Activated T-cell treated with anti-CD3 and anti-CD28 coated beads for 4 hours (primary cell): ENCODE data around the gene NUDT16L1.
A peak's percentile ranks its signal among the peaks of the same experiment; 100 is the strongest.

Experiments used
- DNase-seq: peaks from one replicate; pipeline ENCODE4 v3.0.0-alpha.2; 2020

Gene NUDT16L1

DNA sequence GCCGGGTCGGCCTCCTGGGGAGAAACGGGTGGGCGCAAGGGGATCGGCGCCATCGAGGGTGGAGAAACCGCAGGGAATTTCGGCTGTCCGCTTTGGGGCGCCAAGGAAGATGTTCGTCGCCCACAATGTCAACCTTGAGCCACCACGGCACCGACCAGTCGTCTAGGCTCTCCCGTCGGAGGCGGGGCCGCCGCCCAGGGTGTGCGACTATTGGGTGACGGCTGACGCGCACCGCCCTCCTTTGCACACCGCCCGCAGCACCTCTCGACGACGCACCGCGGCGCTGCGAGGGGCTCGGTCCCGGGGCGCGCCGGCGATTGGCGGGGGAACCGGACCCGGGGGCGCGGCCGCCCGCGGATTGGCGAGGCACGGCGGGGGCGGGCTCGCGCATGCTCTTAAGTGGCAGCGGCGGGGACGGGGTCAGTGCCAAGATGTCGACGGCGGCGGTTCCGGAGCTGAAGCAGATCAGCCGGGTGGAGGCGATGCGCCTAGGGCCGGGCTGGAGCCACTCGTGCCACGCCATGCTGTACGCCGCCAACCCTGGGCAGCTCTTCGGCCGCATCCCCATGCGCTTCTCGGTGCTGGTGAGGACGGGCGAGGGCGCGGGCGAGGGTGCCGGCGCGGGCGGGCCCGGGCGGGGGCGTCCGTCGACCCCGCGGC lies at the start of gene NUDT16L1:
Gene NUDT16L1, plus strand, starts transcription at position 267 of the 660 bp plus-strand sequence. Its CDS starts 165 bp downstream, at position 432.
- peak; percentile 95 for DNase-seq

DNA sequence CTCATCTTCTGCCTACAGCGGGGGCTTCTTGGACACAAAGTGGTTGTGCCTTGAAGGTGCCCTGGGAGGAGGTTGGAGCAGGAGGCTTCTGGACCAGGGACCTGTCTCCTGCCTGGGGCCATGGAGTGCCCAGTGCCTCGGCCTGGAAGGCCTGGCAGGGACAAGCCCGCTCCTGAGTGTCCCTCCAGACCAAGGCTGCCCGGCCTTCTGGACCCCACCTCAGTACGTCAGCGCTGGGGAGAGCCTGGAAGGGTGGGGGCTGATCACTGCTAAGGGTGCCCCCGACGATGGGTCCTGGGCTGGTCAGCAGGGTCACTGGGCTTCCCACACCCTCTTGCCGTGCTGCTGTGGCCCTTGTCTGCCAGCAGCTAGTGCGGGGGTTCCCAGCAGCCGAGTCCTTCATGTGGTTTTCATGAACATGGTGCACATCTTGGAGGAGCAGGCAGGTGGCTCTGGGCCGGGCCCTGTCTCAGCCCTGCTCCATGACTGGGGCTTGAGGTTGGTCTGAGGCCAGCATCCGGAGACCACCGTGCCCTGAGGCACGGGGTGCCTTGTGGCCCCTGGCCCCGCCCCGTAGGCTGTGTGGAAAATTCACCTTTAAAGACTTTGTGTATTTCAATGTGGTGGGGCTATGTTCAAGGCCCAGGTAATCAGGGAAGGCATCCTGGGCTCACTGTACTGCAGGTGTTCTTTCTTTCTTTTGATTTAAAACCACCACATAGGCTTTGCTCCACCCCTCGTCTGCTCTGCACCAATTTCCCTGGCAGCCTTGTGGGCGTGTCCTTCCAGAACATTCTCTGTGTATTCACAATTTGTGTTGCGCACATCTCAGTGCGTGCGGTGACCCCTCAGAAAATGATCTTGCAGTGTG lies 46.4 kb upstream of the NUDT16L1 start:
- DNase-seq, result no peak

DNA sequence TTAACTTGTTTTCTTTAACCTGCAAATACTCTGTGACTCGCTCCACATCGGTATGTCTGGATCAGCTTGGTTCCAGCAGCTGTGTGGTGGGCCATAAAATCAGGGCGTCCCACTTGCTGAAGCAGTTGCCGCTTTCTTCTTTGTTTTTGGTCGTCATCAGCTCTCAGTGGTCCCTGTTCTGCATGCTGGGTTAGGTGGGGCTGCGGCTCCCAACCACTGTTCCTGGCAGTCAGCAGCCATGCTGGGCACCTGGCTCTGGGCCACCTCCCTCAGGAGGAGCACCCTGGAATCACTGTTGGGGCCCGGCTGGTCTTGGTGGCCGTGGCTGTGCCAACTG lies 45.8 kb upstream of the NUDT16L1 start:
- no peak for DNase-seq

DNA sequence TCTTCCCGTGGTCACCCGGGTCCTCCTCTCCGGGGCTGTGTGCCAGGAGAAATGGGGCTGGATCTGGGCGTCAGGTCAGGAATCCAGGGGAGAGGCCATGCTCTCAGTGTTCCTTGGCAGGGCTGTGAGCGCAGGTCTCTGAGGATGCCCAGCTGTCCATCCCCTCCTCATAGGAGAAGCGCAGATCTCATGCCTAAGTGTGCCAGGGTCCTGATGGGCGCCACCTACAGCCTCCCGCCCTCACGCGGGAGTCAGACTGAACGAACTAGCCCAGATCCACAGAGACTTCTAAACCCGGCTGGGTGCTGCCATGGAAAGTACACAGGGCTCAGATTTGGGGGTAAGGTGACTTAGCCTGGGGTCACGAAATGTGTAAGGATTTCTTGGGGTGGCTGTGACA lies 44.4 kb upstream of the NUDT16L1 start:
- no peak for DNase-seq

DNA sequence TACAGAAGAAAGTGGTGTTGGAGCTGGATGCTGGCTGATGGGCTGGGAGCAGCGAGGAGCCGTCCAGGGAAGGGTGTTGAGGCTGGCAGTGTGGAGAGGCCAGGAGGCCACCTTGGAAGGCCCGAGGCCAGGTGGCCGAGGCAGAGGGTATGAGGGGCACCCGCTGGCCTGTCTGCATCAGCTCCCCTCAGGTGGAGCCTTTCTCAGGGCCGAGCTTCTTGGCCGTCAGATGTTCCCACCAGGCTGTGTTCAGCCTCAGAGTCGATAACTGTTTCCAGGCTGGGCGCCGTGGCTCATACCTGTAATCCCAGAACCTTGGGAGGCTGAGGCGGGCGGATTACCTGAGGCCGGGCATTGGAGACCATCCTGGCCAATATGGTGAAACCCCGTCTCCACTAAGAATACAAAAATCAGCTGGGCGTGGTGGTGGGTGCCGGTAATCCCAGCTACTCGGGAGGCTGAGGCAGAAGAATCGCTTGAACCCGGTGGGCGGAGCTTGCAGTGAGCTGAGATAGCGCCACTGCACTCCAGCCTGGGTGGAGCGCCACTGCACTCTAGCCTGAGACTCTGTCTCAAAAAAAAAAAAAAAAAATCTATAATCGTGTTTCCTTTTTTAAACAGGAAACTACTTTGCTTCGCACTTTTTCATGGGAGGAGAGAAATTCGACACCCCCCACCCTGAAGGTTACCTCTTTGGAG lies 43.5 kb upstream of the NUDT16L1 start:
- DNase-seq, result no peak

DNA sequence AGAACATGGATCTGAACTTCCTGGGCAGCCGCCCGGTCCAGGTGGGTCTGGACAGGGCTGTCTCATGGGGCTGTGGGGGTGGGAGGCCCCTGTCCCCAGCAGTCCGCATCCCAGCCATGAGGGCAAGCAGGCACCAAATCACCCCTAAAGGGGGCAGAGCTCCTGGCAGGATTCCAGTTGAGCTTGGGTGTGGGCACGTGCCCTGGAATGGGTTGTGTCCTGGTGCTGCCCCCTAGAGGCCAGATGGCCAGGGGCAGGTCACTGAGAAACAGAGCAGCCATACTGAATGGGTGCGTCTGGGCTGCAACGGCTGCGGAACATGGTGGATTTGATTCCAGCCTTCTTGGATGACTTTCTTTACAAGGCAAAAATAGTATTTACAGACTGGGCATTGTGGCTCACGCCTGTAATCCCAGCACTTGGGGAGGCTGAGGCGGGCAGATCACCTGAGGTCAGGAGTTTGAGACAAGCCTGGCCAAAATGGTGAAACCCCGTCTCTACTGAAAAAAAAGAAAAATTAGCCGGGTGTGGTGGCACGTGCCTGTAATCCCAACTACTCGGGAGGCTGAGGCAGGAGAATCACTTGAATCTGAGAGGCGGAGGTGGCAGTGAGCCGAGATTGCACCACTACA lies 42.8 kb upstream of the NUDT16L1 start:
- DNase-seq, result peak; percentile 66

DNA sequence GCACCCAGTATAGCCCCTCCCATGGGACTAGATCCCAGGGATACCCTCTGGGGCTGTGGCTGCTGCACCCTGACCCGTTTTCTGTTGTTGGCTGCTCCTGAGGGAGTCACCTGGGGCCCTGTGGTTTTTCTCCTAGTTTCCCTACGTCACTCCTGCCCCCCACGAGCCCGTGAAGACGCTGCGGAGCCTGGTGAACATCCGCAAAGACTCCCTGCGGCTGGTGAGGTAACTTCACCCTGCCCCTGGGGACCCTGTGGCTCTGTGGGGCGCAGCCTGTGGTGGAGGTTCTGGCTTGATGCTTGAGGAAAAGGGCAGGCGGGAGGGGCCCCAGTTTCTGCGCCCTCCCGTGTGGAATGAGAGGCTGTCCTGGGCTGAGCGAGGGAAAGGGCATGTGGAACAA lies 41.5 kb upstream of the NUDT16L1 start:
- no peak for DNase-seq

DNA sequence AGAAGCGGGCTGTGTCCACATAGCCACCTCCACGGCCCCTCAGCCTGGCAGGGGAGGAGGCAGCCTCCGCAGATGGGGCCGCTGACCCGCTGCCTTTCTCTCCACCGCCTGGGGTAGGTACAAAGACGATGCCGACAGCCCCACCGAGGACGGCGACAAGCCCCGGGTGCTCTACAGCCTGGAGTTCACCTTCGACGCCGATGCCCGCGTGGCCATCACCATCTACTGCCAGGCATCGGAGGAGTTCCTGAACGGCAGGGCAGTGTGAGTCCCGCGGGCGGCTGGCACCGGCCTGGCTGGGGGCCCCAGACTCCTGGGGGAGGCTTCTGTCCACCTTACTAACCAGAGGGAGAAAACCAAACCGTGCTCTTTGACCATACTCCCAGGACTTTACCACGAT lies 40.8 kb upstream of the NUDT16L1 start:
- no peak for DNase-seq

DNA sequence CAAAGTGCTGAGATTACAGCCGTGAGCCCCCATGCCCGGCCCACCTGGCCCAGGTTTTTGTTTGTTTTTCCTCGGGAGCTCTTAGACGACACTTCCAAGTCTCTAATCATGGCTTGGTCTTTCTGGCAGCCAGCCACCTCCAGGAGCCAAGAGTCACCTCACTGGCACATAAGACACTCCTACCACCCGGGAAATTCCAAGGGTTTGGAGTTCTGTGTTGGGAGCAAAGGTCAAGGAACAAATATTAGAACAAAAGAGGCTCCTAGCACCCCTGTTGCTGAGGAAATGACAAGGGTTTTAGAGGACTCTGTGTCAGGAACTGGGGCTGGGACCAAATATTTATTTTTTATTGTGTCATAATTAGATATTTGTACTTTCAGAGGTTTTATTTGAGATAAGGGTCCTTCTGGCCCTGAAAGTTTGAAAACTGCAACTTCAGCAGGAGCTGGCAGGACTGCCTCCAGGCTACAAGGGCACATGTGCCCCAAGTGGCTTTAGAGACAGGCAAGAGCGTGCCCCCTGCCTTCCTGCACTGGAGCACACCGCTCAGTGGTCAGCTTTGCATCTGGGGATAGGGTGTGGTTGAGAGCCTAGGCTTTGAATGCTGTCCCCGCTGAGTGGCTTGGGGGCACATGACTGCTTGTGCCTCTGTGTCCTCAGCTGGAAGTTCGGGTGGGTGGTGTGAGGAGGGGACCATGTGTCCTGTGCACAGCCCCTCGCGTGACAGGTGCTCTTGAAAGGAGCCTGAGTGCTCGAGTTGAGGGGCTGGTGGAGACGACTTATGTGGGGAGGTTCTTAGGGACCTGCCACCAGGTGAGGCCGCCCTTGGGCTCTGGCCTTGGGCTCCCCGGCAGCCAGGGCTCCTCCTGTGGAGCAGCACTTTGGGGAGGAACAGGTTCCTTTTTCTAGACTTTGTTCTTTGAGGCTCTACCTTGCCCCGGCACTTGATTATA lies 39.1 kb upstream of the NUDT16L1 start:
- DNase-seq, result no peak

DNA sequence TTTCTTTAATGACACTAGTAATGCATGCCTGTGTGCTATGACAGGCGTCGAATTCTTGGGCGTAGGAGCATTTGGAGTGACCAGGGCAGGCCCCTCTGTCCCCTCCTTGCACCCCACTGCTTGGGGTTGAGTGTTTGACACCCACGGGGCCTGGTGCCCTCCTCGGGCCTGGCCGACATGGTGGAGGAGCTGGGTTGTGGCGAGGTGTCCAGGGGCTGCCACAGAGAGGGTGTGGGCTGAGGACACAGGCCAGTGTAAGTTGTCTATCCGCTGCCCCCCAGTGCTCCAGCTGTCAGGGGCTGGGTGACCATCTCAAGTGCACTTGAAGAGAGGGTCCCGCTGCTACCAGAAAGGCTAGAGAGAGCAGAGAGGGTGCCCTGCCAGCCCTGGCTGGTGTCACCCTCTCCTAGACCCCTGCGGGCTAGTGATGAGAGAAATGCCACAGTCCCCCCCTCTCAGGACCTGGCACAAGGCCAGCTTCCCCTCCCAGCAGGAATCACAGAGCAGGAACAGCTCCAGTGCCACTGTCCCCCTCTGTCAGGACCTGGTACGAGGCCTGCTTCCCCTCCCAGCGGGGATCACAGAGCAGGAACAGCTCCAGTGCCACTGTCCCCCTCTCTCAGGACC lies 38.3 kb upstream of the NUDT16L1 start:
- DNase-seq, result no peak

DNA sequence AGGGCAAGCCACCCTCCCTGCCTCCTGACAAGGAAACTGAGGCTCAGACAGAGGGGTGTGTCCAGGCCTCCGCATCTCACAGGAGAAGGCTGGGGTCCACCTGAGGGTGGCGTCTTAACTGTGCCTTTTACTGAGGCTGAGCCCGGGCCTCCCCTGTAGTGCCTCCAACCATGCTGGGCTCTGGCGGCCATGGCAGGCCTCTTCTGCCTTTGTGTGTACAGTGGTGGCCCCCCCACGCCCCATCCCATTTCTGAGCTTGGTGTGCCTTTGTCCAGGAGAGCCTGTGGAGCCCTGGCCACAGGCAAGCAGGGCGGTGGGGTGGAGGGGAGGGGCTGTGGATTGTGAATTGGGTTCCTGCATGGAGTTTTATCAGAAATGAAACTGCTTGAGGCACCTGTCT lies 37.6 kb upstream of the NUDT16L1 start:
- DNase-seq, result no peak

DNA sequence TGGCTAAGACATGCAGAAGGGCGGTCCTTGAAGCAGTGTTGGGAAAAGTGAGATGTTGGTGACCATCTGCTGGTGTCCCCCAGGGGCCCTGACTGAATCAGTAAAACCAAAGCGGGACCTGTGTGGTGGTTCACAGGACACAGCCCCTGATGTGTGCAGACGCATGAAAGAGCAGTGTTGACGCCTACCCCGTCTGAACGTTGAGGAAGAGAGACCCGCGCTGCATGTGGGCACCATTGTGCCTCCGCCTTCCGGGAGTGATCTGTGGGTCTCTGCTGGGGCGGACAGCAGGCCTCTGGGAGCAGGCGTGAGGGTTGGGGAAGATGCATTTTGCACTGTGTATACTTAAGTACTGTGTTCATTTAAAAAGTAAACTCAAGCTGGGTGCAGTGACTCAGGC lies 37.1 kb upstream of the NUDT16L1 start:
- DNase-seq, result no peak

DNA sequence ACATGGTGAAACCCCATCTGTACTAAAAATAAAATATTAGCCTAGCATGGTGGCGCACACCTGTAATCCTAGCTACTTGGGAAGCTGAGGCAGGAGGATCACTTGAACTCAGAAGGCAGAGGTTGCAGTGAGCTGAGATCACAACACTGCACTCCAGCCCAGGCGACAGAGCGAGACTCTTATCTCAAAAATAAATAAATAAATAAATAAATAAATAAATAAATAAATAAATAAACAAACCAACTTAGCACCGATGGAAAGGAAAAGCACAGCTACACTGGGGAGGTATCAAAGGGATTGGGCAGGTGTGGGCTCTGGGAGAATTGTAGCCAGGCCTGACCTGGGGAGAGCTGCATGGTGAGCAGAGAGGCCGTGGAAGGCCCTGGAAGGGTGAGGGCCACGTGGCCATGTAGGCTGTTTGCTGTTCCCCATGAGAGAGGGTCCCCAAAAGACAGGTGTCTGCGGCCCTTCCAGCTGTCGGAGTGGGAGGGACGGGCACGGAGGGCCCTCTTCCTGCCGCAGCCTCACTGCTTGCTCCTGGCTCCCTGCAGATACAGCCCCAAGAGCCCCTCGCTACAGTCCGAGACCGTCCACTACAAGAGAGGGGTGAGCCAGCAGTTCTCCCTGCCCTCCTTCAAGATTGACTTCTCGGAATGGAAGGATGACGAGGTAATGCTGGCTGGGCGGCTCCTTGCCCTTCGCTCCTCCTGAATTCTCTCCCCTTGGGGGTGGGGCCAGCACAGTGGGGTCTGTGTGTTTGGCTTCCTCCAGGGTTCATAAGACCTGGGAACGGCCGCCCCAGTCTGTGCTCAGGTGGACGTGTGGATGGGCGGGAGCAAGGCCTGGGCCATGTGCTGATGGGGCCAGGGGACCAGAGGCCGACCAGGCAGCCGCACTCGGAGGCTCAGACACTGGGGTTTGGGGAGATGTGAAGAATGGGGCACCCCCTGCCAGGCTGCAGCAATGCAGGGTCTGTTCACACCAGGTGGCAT lies 36.4 kb upstream of the NUDT16L1 start:
- DNase-seq, result no peak

DNA sequence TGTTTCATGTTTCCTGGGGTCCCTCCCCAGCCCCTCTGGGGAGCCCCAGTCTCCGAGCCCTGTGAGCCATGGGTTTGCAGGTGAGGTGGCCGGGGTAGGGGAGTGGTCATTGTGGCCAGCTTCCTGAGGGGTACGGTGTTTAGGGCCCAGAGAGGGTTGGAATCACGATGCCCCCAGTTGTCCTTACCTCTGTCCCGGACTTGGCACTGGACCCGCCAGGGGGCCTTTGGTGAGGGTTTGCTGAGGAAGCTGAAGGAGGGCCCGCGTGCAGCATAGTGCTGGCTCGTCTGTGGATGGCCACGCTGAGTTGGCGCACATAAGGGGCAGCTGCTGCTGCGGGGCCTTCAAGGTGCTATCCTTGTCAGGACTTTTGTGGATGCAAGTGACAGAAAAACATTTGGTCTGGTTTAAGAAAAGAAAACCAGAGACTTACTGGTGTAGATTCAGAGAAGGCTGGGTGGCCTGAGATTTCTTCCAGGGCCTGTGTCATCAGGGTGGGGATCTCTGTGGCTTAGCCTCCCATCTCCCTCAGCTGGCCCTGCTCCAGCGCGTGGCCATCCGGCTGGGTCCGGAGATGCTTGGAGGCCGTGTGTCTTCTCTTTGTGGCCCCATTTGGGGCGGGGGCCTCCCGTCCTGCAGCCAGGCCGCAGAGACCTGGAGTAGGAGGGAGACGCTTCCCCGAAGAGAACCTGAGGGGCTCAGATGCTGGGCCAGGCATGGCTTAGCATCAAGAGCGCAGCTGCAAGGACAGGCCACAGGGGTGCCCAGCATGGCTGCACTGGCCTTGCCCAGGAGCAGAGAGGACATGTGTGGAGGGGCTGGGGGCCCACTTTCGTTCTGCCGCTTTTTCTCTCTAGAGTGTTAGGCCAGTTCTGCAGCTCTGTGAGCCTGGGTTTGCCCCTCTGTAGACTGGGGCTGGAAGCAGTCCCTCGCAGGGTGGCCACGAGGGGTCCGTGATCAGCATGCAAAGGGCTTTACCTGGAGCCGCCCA lies 33.7 kb upstream of the NUDT16L1 start:
- no peak for DNase-seq

DNA sequence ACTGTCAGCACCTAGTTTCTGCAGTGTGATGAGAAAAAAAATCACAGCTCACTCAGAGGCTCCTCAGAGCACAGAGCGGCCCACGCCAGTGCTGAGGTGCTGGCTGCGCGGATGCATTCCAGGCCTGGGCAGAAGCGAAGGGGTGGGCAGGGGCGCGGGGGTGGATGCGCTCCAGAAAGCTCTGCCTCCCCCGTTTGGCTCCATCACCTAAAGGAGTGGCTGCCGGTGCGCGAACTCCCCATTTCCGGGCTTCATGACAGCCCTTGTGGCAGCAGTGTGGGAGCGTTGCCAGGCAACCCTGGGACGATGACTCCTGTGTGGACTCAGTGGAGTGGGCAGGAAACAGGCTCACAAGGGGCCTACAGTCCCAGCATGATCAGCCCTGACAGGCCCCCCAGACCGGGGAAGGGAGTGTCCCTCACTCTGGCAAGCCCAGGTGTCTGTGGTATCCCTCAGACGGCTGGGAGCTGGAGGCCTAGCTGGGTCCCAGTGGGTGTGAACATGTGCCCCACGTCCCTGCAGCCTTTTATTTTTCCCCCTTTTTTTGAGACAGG lies 32.8 kb upstream of the NUDT16L1 start:
- peak; percentile 67 for DNase-seq

DNA sequence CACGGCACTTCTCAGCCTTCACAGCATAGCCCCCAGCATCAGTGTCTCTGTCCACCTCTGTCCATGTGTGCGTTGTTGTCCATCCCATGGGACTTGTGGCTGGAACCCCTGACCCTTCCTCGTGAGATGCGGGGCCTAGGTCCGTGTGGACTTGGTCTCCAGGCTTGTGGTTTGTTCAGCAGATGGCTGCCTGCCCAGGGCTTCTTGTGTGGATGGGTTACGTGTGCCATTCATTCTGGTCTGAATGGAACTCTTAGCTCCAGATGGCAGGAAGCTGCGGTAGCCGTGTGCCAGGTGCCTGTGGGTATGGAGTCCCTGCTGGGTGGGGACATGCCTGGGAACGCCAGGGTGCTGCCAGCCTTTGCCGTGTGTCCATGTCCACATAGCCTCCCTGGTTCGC lies 31.7 kb upstream of the NUDT16L1 start:
- no peak for DNase-seq

DNA sequence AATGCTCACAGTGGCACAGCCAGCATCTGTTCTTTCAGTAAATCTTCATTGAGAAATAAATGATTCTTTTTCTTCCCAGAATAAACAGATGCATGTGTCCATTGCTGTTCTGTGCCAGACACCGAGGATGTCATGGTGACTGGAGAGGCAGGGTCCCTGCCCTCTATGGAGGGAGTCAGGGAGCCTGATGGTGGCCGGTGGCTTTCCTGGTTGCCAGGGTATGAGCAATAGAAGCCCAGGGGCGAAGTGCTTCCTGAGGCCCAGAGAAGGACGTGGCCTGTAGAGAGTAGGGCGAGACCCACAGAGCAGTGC lies 29.9 kb upstream of the NUDT16L1 start:
- DNase-seq, result no peak

DNA sequence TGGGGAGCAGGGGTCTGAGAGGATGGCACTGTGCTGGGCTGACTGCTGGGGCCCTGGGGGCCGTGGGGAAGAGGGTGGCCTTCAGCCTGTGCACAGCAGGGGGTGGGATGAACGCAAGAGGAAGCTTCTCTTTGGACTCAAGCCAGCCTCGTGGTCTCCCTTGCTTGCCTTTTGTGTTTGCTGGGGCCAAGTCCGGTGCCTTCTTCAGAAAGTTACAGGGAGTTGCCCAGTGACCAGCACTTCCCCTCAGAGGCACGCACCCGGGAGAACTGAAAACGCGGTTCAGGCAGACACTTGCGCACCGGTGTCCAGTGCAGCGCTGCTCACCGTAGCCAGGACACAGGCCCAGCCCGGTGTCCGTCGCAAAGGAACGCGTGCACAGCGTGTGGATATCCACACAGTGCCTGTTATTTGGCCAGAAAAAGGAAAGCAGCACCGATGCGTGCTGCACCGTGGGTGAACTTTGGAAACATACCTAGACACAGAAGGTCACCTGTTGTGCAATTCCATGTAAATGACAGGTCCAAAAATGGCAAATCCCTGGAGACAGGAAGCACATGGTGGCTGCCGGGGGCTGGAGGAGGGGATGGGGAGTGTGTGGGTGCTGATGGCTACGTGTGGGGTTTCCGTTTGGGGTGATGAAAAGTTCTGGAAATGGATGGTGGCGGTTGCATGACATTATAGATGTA lies 29.4 kb upstream of the NUDT16L1 start:
- DNase-seq, result no peak
